ENCODE measurements around the gene NPFF.

The NPFF gene

DNA sequence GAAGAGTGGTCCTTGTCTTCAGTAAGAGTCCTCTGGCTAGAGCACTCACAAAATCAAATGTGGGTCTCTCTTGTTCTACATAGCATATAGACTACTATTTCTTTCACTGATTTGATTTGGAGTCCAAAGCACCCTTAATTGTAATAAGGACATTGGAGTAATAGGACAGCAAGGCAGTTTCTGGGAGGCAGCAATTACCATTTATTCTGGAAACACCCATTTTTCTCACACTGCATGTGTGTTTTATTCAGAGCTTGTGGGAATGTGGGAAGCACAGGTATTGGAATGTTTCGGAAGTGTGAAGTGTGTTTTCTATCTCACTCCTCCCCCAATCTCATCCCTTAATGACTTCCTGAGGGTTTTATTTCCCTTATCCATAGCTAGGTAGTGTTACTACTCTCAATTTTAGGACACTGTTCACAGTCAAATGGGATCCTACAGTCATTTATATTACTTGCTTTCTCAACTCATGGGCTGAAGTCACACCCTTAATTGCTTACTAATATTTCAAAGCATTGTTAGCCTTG is 35.2 kb downstream of the NPFF start:
- no peak for DNase-seq

DNA sequence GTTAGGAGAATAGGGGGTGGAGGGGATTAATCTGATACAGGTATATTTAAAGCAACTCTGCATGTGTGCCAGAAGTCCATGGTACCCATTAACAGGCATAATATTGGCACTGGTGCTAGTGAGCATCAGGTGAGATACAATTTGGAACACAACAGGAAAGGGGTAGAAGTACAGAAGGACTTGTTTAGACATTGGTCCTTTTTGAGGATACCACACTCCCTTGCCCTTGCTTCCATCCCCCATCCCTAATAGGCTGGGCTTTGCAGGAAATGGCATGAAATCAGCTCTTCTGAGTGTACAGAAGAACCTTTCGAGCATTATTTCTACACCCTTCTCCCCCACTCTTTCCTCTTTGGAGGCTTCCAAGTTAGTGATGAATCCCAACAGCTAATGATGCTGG is 39.0 kb downstream of the NPFF start:
- DNase-seq: no peak

DNA sequence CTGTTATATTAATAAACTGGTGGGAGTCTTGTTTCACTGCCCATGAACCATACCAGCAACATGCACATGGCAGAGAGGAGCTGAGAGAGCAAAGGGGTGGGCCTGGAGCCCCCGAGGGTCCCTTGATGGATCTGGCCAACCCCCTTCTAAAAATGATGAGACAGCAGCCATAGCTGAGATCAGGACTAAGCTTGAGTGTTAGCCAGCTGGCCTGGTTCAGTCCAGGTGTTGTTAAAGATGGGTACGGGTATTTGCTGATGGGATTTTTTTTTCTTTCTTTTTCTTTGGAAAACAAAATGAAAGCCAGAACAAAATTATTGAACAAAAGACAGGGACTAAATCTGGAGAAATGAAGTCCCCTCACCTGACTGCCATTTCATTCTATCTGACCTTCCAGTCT is 39.4 kb downstream of the NPFF start:
- no peak for DNase-seq

DNA sequence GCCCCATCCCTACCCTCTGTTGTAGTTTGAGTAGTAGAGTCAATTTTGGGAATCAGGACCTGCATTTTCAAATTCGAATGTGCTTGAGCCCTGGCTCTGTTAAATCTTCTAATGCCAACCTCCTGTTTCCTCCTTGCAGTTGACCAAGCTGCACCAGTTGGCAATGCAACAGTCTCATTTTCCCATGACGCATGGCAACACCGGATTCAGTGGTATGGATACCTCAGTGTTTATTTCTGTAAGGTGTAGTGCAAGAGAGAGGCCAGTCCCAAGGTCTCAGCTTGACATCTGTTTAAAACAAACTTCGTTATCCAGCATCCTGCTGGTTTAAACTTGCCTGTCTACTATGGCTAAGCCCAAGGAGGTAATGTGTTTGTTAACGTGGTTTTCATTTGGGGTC is 40.2 kb downstream of the NPFF start:
- DNase-seq: no peak

DNA sequence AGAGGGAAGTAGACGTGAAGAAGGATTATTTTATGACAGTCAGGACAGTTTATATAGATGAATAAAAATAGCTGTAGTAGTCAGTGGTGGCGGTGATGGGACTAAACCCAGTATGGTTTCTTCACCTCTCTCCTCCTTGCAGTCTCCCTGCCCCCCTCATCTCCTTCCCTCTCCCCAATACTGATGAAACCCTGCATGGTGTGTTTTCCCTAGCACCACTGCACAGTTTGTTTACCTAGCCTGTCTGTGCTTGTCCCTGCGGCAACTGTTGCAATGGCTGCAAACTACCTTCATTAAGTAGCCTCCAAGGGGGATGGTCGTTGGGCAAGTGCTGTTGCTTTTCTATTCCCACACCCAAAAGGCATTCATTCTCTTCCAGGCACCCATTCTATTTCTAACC is 40.6 kb downstream of the NPFF start:
- no peak for DNase-seq

- DNase-seq: no peak
These were observed 41.6 kb downstream of the NPFF start for GRCh38 chr12:53465679-53466078.

DNA sequence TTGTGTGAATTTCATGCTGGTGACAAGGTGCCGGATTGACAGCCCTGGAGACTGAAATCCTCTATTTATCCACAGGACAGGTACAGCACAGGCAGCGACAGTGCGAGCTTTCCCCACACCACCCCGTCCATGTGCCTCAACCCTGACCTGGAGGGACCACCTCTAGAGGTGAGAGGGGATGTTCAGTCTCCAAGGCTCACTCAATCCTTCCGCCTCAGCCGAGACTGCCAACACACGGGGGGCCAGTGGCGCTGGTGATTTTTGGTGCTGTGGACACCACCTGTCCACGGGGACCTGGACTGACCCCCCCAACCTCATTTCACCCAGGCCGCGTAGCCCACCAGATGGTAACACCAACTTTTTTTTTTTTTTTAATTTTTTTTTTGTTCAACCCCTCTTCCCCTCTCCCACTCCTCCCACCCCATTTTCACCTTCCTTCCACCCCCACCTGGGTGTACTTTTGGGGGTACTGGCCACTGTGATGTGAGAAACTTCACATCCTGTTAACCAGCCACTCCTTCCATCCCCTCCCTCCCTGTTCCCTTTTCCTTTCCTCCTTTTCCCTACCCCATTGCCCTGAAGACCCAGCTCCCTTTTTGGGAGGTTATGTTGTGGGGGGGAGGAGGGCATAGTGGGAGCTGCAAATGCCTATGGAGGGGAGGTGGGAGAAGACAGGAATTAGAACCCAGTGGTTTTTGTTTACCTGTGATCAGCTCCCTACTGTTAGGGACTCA is 42.4 kb downstream of the NPFF start:
- no peak for DNase-seq

DNA sequence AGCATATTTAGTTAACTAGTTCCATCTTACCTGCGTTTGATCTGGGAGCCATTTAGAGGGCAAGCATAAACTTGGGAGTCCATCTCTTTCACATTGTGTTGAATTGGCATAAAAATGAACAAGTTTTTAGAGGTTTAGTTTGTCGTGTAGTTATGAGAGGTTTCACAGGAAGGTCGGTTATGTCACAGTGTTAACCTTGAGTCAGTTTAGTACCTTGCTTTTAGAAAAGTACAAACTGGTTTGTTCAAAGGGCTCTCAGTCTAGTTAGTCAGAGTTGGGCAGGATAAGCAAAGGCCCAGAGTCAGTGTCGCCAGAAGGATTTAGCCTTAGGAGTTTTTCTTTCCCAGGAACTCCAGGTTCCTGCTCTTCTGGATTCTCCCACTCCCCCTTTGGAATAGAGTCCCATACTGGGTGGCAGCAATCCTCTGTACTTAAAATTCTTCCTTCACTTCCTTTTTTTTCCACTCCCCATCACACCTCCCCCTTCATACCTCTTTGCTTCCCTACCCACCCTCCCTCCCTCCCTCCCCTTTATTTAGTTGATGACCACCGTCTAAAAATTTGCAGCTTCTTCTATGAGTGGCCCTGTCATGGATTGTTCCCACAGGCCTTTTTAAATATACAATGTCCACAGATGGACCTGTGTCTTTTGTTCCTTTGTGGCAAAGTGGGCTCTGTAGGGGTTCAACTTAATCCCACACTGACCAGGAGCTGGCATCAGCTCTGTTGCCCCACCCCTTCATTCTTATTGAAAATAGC is 43.3 kb downstream of the NPFF start:
- no peak for DNase-seq

GRCh38 chr12:53462935-53463334 is 44.3 kb downstream of the NPFF start:
- DNase-seq: no peak

GRCh38 chr12:53461591-53461990 is 45.7 kb downstream of the NPFF start:
- no peak for DNase-seq

GRCh38 chr12:53461059-53461458 is 46.2 kb downstream of the NPFF start:
- no peak for DNase-seq

GRCh38 chr12:53459097-53459496 is 48.2 kb downstream of the NPFF start:
- no peak for DNase-seq
